Measurements from ENCODE around the gene PPP1R1B.
A peak's percentile ranks its signal among the peaks of the same experiment; 100 is the strongest.

The PPP1R1B gene

GRCh38 chr17:39617446-39618245 is 9.1 kb upstream of the PPP1R1B start:
- peak; percentile 30 for DNase-seq

- no peak for DNase-seq
These were observed 8.4 kb upstream of the PPP1R1B start for GRCh38 chr17:39618246-39618913.

GRCh38 chr17:39618956-39619785 is 7.6 kb upstream of the PPP1R1B start:
- no peak for DNase-seq

GRCh38 chr17:39619786-39620101 is 7.0 kb upstream of the PPP1R1B start:
- no peak for DNase-seq

GRCh38 chr17:39621523-39622379 is 5.0 kb upstream of the PPP1R1B start:
- peak; percentile 82 for DNase-seq

- no peak for DNase-seq
These were observed 4.3 kb upstream of the PPP1R1B start for GRCh38 chr17:39622380-39623006.

GRCh38 chr17:39623356-39623950 is 3.3 kb upstream of the PPP1R1B start:
- DNase-seq: peak; percentile 81

GRCh38 chr17:39624313-39624712 is 2.4 kb upstream of the PPP1R1B start:
- DNase-seq: no peak

GRCh38 chr17:39625198-39625785 is 1.5 kb upstream of the PPP1R1B start:
- DNase-seq: no peak

- DNase-seq: no peak
These were observed 427 bp downstream of the PPP1R1B start for GRCh38 chr17:39627047-39627711.

- DNase-seq: no peak
These were observed 1.2 kb downstream of the PPP1R1B start for GRCh38 chr17:39627712-39628516.

- no peak for DNase-seq
These were observed 2.1 kb downstream of the PPP1R1B start for GRCh38 chr17:39628655-39629493.

- DNase-seq: no peak
These were observed 2.7 kb downstream of the PPP1R1B start for GRCh38 chr17:39629494-39629880.

- DNase-seq: no peak
These were observed 3.1 kb downstream of the PPP1R1B start for GRCh38 chr17:39629898-39630297.

GRCh38 chr17:39631403-39631802 is 4.7 kb downstream of the PPP1R1B start:
- no peak for DNase-seq

GRCh38 chr17:39632153-39632941 is 5.6 kb downstream of the PPP1R1B start:
- DNase-seq: no peak

- DNase-seq: no peak
These were observed 6.9 kb downstream of the PPP1R1B start for GRCh38 chr17:39633570-39634183.
